OCI-LY3 (cell line): ENCODE data around the gene CFAP46.

Source experiments
- CTCF ChIP-seq: fragments of 200-600, 300-600 bp; sonication (generic); IDR thresholded peaks from 2 replicates; pipeline ENCODE4 v1.5.1; 2014; ENCODE audit warnings: antibody characterized with exemption, low read length, low read depth
- EZH2phosphoT487 ChIP-seq: fragments of 200-600 bp; shearing (Covaris generic); IDR thresholded peaks from 2 replicates; pipeline ENCODE4 v1.6.1; 2018; ENCODE audit warnings: antibody characterized with exemption, mixed run types, low read depth

- TF ChIP-seq CTCF = no peak
- TF ChIP-seq EZH2phosphoT487 = no peak
Measured at GRCh38 chr10:132920101-132920925, 22.1 kb downstream of the CFAP46 start.
